Astrocyte (in vitro differentiated cells and primary cell): Measurements from ENCODE around the gene ETV7.

ENCODE experiments used
- CTCF ChIP-seq: IDR thresholded peaks from 2 replicates; pipeline ENCODE4 v1.5.1; 2011; ENCODE audit warnings: low read depth, mild to moderate bottlenecking, inconsistent platforms, low read length, moderate library complexity; ENCODE audit not compliant: insufficient read depth
- EZH2 ChIP-seq: IDR thresholded peaks from 2 replicates; pipeline ENCODE4 v1.6.1; 2012; ENCODE audit warnings: mild to moderate bottlenecking, low read length, inconsistent platforms; ENCODE audit not compliant: insufficient read depth

- TF ChIP-seq CTCF: no peak
- TF ChIP-seq EZH2: no peak
Measured at GRCh38 chr6:36350681-36351571, 36.5 kb downstream of the ETV7 start.
